DOHH2 (cell line): Measurements from ENCODE around the gene GPR161.

Experiments used
- EZH2phosphoT487 ChIP-seq: fragments of 200-600 bp; sonication (generic); IDR thresholded peaks from 2 replicates; pipeline ENCODE4 v1.6.1; 2017; ENCODE audit warnings: borderline replicate concordance, mild to moderate bottlenecking, antibody characterized with exemption, low read length, moderate library complexity, mixed read lengths
- TF ChIP-seq, protein P1 (sequence below): fragments of 200-600 bp; sonication (generic); IDR thresholded peaks from one replicate; pipeline ENCODE4 v1.5.1; 2014; ENCODE audit warnings: antibody characterized with exemption, mild to moderate bottlenecking, low read depth, low read length; ENCODE audit not compliant: poor library complexity, severe bottlenecking

DNA sequence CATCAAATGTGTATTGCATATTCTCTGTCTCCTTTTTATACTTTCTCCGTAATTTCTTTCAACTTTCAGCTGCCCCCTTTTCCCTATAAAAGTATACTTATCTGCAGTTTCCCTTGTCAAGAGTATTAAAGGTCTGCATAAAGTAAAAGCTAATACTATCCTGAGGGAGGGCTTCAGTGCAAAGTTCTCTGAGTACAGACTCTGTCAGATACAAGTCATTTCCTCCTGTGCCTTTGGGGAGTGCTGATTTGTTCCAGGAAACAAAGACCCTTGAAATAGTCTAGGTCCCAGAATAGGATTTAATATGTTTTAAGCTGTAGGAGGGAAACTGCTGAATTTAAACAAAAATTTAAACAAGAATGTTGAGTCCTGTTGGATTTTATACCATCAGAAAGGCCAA, 11.7 kb downstream of the GPR161 start:
- TF ChIP-seq, protein P1, sequence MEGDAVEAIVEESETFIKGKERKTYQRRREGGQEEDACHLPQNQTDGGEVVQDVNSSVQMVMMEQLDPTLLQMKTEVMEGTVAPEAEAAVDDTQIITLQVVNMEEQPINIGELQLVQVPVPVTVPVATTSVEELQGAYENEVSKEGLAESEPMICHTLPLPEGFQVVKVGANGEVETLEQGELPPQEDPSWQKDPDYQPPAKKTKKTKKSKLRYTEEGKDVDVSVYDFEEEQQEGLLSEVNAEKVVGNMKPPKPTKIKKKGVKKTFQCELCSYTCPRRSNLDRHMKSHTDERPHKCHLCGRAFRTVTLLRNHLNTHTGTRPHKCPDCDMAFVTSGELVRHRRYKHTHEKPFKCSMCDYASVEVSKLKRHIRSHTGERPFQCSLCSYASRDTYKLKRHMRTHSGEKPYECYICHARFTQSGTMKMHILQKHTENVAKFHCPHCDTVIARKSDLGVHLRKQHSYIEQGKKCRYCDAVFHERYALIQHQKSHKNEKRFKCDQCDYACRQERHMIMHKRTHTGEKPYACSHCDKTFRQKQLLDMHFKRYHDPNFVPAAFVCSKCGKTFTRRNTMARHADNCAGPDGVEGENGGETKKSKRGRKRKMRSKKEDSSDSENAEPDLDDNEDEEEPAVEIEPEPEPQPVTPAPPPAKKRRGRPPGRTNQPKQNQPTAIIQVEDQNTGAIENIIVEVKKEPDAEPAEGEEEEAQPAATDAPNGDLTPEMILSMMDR = no peak
- no peak for TF ChIP-seq EZH2phosphoT487
